HG02571 (cell line): ENCODE measurements around the gene CMC2.

ENCODE experiments used
- ATAC-seq: cut with Tn5 transposase; IDR thresholded peaks from one replicate; pipeline ENCODE4 v1.9.1; 2021; ENCODE audit warnings: mild to moderate bottlenecking, moderate library complexity; ENCODE audit not compliant: unreplicated experiment

The CMC2 gene

GRCh38 chr16:81006813-81007695 lies at the start of gene CMC2, which contains the start of gene CENPN:
CMC2 (minus strand) TSS chr16:81006885; CDS start chr16:80997394, 9,491 bp downstream.
CENPN (plus strand) TSS chr16:81007214; CDS start chr16:81011940, 4,726 bp downstream.
- ATAC-seq, result peak; percentile 87

DNA sequence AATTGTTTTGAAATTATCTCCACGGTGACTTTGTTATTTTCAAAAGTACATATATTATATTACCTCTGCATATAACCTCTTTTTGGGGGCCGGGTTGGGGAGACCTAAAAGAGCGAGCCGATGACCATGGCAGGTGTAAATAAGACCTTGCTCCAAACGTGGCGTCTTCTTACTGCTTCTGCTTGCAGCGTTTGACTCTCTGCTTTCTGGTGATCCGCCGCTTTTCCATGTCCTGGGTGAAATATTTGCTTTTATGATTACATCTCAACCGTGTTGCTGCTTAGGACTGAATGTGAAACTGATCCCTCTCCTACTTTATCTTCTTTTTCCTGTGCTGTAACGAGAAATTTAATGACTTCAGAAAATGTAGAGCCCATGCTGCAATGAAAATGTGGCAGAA lies 47.1 kb upstream of the CMC2 start:
- ATAC-seq, result no peak

GRCh38 chr16:81042821-81043220 lies 36.1 kb upstream of the CMC2 start:
- no peak for ATAC-seq

- no peak for ATAC-seq
These were observed 35.0 kb upstream of the CMC2 start for GRCh38 chr16:81041696-81042095.

- no peak for ATAC-seq
These were observed 34.2 kb upstream of the CMC2 start for GRCh38 chr16:81040842-81041241.

DNA sequence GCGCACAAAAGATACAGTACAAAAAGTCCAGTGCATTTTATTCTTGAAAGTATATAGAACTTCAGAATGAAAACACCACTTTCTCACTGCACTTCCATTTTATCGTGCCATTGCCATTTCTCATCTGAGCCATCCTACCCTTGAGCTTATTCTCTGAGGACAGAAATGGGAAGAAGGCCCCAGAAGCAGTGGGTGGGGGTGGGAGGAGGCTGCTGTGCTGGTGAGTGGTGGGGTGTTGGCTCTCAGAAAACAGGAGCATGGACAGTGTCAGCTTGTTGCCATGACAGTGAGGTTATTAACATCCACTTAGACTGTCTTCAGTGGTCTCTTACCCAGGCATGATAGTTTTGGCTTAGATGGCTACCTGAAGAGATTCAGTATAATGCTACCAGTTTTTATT lies 33.4 kb upstream of the CMC2 start:
- ATAC-seq, result no peak

DNA sequence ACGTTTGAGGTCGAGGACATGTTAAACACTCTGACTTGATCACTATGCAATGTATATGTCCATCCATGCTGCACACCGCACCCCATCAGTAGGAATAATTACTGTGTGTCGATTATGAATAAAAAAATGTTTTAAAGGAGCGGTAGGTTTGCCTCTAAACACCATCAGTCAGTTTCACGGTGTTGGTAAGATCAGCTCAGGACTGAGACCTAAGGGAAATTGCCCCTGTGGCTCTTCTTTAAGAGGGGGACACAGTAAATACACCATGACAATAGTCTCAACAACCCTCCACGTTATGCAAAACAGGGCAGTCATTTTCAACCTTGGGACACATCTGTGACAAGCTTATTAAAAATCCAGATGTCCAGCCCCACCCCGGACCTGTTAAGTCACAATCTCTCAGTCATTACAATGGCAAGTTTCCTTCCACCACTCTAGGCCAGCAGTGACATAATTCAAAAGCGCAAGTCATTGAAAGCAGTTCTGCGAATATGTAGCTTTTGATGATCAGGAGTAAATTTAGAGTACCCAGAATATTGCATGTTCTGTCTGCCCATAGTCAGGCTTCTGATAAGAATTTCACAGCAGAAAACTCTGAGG lies 30.2 kb upstream of the CMC2 start:
- no peak for ATAC-seq

- ATAC-seq, result peak; percentile 45
These were observed 29.5 kb upstream of the CMC2 start for GRCh38 chr16:81035975-81036750.

GRCh38 chr16:81035398-81035974 lies 28.8 kb upstream of the CMC2 start, which contains the start of gene ATMIN:
ATMIN (plus strand) TSS chr16:81035842; CDS start chr16:81035871, 29 bp downstream.
- peak; percentile 89 for ATAC-seq

GRCh38 chr16:81029930-81030604 lies 23.4 kb upstream of the CMC2 start:
- no peak for ATAC-seq

GRCh38 chr16:81026429-81026828 lies 19.7 kb upstream of the CMC2 start:
- no peak for ATAC-seq

- no peak for ATAC-seq
These were observed 11.8 kb upstream of the CMC2 start for GRCh38 chr16:81018496-81018895.

DNA sequence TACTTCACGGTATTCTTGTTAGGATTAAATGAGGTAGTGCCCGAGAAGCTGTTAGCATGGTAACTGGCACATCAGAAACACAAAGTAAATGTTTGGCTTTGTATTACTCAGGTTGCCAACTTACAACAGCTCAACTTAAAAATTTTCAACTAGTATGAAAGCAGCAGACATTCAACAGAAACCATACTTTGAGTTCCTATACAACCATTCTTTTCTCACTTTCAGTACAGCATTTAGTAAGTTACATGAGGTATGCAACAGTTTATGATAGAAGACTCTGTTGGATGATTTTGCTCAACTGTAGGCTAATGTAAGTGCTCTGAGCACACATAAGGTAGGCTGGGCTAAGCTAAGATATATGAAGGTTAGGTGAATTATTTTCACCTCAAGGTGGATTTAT lies 8.0 kb upstream of the CMC2 start:
- no peak for ATAC-seq

GRCh38 chr16:81012974-81013373 lies 6.3 kb upstream of the CMC2 start:
- ATAC-seq, result no peak

DNA sequence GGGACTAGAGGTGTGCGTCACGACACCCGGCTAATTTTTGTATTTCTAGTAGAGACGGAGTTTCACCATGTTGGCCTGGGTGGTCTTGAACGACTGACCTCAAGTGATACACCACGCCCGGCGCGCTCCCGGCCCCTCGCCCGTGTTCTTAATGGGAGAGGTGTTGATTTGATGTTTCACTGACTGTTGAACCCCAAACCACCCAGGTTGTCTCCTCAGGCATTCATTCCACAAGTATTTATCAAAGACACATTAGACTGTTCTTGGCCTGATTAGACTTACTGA lies 1.8 kb upstream of the CMC2 start:
- no peak for ATAC-seq

GRCh38 chr16:81006211-81006812 lies 373 bp downstream of the CMC2 start:
- peak; percentile 31 for ATAC-seq

- ATAC-seq, result no peak
These were observed 999 bp downstream of the CMC2 start for GRCh38 chr16:81005610-81006161.

- no peak for ATAC-seq
These were observed 1.9 kb downstream of the CMC2 start for GRCh38 chr16:81004646-81005353.
